HG03378 (cell line): ENCODE data around the gene HYOU1.
"Not testable (repeated sequence)": the region's sequence is repeated elsewhere in the genome, so short reads cannot be mapped to it uniquely, and the experiment has no call there.

Experiments
- ATAC-seq: cut with Tn5 transposase; IDR thresholded peaks from one replicate; pipeline ENCODE4 v1.9.1; 2021; ENCODE audit warnings: mild to moderate bottlenecking, moderate library complexity; ENCODE audit not compliant: unreplicated experiment

The HYOU1 gene

DNA sequence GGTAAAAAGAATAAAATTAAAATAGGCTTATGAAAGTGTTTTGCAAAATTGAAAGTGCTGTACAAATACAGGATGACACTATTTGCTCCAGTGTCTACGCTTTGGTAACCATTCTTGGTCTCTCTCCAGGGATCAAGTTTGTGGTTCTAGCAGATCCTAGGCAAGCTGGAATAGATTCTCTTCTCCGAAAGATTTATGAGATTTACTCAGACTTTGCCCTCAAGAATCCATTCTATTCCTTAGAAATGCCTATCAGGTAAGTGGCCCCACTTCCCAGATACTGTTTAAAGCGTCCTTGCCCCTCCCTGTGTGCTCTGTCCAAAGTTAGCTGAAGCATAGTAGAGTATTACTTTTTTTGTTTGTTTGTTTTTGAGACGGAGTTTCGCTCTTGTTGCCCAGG is 35.4 kb downstream of the HYOU1 start:
- ATAC-seq, result no peak

DNA sequence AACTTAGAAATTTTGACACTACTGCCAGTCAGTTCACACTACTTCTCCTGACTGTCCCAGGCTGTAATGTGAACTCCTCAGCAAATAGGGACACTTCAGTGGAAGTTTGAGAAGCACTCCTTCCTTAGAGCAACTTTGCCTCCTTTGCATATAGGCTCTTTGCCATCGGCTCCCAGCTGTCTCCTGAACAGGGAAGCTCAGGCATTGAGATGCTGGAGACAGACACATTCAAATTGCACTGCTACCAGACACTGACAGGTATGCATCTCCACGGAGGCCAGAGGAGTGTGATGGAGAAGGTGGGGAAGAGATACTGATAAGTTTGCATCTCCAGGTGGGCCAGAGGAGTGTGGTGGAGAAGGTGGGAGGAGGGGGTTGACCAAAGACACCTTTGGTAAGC is 37.0 kb downstream of the HYOU1 start:
- no peak for ATAC-seq

DNA sequence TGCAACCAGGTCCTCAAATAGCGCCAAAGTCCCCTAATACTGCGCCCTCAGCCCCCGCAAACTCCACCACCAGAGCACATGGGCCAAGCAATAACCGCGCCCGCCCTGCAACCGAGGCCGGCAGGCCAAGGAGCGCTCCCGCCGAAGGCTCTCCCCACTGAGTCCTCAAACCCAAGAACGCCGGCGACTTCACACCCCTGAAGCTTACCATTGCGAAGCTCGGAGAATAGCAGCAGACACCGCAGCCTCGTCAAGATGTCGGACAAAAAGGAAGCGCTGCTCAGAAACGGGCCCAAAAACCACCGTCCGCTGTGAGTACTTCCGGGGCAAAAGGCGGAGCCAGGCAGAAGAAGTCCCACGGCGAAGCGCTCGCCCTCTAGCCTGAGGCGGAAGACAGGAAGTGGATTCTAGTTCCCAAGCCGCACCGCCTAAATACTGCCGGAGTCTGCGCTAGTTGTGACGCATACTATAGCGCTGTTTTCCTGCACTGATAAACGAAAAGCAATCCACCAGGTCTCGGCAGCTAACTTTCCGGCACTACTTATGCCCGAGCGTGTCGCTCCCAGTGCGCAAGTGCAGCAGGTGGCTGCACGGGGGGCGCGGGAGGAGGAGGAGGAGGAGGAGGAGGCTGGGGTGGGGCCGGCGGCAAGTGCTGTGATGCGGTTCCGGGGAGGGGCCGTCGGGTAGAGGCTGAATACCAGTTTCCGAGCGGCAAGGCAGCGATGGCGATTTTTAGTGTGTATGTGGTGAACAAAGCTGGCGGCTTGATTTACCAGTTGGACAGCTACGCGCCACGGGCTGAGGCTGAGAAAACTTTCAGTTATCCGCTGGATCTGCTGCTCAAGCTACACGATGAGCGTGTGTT is 38.7 kb downstream of the HYOU1 start, which contains the start of the genes RPS25 and TRAPPC4:
RPS25 (minus strand) TSS at position 270 of the 865 bp plus-strand sequence; CDS start at position 211, 59 bp downstream.
TRAPPC4 (plus strand) TSS at position 693 of the 865 bp plus-strand sequence; CDS start at position 723, 30 bp downstream.
- ATAC-seq, result peak; percentile 74

DNA sequence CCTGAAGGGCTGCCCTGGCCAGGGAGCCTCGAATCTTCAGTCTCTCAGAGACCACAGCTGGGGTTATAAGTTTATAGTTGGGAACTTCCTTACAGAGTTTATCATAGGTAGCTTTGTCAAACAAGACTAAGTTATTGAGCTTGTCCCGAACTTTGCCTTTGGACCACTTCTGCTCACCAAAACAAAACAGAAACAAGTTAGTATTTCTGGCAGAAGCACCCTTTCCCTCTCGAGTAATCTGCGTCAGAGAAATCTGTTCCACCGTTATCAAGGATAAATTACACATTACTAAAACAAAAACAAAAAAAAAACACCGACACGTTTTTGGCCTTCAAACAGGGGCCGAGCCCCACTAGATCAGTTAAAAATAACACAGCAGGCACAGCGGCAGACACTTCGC is 39.6 kb downstream of the HYOU1 start:
- ATAC-seq, result not testable (repeated sequence)

DNA sequence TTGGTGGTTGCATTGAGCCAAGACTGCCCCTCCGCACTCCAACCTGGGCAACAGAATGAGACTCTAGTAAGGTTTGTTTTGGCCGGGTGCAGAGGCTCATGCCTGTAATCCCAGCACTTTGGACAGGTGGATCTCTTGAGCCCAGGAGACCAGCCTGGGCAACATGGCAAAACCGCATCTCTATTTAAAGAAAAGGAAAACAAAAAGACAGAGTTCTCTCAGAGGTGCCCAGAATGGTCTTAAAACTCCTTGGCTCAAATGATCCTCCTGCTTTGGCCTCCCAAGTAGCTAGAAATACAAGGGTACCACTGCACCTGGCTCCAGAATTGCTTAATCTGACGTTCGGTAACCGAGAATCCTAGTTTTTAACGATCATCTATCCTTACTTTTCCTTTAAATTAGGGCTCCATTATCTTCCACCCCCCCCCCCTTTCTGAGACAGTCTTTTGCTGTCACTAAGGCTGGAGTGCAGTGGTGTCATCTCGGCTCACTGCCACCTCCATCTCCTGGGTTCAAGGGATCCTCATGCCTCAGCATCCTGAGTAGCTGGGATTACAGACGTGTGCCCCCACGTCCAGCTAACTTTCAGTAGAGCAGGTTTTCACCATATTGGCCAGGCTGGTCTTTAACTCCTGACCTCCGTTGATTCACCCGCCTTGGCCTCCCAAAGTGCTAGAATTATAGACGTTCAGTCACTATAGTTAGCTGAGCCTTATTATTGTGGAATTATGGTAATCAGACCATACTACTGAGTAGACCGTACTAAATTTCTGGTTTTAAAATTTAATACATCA is 40.6 kb downstream of the HYOU1 start:
- no peak for ATAC-seq

GRCh38 chr11:119015054-119015611 is 41.9 kb downstream of the HYOU1 start:
- ATAC-seq, result no peak

DNA sequence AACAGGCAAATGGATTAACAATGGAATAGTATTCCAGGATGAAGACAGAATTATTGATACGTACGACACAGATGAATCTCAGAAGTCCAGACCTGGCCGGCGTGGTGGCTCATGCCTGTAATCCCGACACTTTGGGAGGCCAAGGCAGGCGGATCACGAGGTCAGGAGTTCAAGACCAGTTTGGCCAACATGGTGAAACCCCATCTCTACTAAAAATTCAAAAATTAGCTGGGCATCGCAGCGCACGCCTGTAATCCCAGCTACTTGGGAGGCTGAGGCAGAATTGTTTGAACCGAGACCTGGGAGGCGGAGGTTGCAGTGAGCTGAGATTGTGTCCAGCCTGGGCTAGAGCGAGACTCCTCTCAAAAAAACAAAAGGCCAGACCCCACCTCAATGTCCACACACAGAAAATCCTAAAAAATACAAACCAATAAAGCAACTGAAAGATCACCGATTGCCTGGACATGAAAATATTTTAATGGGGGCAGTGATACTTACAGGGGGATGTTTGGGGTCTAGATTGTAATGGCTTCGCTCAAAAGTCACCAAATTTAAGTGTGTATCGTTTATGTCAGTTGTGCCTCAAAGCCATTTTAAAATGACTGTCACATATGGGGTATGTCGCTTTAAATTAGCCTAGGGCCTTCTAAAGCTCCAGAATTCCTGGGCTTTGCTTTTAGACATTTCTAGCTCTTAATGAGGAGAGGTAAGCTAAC is 42.6 kb downstream of the HYOU1 start:
- no peak for ATAC-seq

DNA sequence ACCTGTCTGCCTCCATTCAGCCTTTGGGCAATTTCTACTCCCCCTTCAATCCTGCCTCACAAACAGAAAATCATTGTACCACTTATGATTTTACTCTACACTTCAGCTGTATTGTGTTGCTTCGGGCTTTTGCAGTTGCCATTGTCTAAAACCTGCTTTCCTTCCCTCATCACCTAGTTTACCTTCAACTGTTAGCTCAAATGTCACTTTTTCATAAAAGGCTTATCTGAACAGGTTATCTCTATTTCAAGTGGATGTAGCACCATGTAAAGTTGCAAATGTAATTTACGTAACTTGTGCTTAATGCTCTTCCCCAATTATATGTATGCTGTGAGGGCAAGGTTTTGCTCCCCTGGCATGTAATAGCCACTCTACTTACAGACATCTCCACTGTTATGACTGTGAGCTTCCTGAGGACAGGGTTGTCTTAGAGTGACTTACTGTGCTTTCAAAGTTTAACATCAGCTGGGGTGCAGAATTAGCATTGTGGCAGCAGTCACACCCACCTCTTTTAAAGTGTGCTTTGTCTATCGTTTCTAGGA is 44.3 kb downstream of the HYOU1 start:
- ATAC-seq, result no peak

DNA sequence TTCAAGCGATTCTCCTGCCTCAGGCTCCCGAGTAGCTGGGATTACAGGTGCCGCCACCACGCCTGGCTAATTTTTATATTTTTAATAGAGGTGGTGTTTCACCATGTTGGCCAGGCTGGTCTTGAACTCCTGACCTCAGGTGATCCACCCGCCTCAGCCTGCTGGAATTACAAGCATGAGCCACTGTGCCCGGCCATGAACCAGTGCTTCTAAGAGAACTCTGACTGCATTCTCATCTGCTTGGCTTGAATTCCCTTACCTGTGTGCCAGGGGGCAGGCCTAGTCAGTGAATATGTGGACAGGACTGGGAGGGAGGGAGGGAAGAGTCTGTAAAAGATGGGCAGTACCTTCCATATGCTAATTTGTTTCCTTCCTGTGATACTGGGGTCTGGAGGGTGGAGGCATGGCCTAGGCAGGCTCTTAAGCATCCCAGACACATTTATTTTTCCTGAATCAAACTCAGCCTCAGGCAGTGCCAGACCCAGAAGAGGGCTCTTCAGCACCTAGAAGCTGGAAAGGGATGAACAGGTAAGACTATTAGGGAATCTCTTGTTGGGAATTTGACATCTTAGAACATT is 45.4 kb downstream of the HYOU1 start:
- ATAC-seq, result no peak

DNA sequence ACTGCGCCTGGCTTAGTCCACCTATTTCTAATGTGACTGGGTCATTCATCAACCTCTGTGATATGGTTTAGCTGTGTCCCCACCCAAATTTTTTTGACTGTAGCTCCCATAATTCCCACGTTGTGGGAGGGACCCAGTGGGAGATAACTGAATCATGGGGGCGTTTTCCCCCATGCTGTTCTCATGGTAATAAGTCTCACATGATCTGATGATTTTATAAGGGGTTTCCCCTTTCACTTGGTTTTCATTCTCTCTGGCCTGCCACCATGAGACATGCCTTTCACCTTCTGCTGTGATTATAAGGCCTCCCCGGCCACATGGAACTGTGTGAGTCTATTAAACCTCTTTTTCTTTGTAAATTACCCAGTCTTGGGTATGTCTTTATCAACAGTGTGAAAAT is 50.3 kb downstream of the HYOU1 start:
- ATAC-seq, result no peak

DNA sequence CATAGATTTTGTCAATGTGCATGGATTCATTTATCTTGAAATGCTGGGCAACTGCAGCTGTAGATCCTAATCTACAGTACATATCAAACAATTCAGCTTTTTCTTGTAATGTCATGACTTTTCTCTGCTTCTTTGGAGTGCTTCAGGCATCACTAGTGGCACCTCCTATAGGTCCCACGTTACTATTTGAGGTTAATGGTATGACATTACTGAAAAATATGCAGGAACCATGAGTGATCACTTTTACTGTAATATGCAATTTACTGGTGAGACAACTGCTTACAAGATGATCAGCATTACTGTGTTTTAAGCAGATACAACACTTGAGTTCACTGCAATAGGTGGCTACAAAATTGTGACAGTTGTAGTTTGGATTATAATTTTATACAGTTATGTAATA is 56.1 kb downstream of the HYOU1 start:
- no peak for ATAC-seq

DNA sequence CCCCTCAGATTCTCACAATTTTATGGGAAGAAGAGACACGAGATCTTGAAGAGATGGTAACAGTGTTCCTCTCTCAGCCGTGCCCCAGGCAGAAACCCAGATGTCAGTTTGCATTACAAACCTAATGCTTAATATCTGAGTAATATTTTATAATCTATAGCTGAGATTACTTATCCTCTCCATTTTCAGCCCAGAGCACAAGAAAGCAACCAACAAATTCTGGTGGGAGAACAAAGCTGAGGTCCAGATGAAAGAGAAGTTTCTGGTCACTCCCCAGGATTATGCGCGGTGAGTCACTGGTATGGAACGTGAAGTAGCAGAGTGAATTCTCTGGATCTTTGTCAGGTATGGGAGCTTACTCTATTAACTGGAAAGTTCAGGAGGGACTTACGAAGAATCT is 58.2 kb downstream of the HYOU1 start:
- no peak for ATAC-seq

GRCh38 chr11:118998388-118998717 is 58.7 kb downstream of the HYOU1 start:
- ATAC-seq, result no peak

DNA sequence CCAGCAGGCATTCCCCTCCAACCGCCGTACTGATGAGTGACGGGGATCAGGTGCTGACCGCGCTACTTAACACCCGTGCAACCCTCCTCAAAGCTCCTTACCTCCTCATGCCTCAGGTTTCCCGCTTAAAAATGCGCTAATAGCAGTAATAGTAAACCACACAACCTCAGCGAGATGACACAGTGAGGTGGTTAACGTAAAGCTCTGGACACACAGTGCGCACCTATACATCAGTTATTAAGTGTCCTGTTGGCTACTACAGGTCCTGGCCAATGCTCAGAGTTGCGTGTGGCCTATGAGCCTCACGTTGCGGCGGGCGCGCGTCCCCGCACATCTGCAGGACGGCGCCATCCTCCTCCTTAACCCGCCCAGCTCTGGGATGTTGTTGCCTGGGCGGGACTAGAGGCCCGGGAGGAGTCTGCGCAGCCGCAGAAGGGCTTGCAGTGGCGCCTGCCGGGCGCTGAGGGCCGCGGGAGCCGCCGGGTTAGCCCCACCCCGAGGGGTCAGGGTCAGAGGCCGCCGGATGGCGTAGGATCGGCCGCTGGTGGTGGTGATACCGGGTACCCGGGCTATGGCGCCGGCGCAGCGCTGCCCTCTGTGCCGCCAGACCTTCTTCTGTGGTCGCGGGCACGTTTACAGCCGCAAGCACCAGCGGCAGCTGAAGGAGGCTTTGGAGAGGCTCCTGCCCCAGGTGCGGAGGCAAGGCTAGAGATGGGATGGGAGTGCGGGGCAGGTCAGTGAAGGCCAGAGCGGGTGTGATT is 59.2 kb downstream of the HYOU1 start, which contains the start of gene CENATAC:
CENATAC (plus strand) TSS at position 512 of the 761 bp plus-strand sequence; CDS start at position 572, 60 bp downstream.
- ATAC-seq, result peak; percentile 79

DNA sequence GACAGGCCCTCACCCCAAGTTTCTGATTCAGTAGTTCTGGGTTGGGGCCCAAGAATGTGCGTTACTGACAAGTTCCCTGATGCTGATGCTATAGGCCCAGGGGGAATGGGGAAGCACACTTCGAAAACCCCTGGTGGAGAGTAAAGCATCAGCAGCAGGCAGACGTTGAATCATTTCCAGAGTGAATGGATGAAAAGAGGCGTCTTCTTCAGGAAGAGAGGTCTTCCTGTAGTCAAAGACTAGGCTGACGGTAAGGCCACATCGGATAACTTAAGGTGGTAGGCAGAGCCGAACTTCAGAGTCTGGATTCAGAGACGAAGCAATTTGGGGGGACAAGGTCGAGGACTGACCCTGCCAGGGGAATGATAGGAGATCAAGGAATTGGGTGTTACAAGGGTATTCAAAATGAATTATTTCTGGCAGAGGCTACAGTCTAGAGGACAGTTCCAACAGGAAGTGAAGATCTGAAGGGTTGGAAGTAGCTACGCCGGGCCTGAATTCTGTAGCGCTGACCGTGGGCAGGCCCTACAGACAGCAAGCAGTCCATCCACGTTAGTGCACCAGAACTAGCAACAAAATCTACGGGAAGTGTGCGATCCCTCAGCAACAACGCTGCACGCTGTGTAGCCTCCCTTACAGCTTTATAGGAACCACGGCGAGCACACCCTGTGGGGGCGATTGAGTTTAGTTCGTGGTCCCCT is 59.9 kb downstream of the HYOU1 start:
- peak; percentile 20 for ATAC-seq
